GM12891 (cell line): Measurements from ENCODE around the gene MAP2K2.
A peak's percentile ranks its signal among the peaks of the same experiment; 100 is the strongest.

Experiments
- DNase-seq: peaks from one replicate; pipeline ENCODE4 v3.0.0; 2011; ENCODE audit warnings: low spot score; ENCODE audit not compliant: insufficient read length
- FAIRE-seq: peaks from 2 replicates; lab custom pipeline; 2011; peaks lifted over from hg19 to GRCh38; lab: Jason Lieb, UNC
- PAX5 ChIP-seq: IDR thresholded peaks from 2 replicates; pipeline ENCODE4 v1.6.1; 2011; ENCODE audit warnings: low read length, moderate library complexity, mild to moderate bottlenecking; ENCODE audit not compliant: insufficient read depth, severe bottlenecking
- POLR2A ChIP-seq: IDR thresholded peaks from 2 replicates; pipeline ENCODE4 v1.6.1; 2011; ENCODE audit warnings: low read depth, low read length, control low read depth
- POLR2AphosphoS5 ChIP-seq: IDR thresholded peaks from 2 replicates; pipeline ENCODE4 v1.6.1; 2011; ENCODE audit warnings: low read depth, low read length, control low read depth
- POU2F2 ChIP-seq: IDR thresholded peaks from 2 replicates; pipeline ENCODE4 v1.6.1; 2011; ENCODE audit warnings: low read depth, mild to moderate bottlenecking, control low read depth, low read length, moderate library complexity
- SPI1 ChIP-seq: IDR thresholded peaks from 2 replicates; pipeline ENCODE4 v1.6.1; 2011; ENCODE audit warnings: low read depth, low read length, control low read depth
- TAF1 ChIP-seq: IDR thresholded peaks from 2 replicates; pipeline ENCODE4 v1.6.1; 2011; ENCODE audit warnings: low read depth, low read length, control low read depth

The MAP2K2 gene

DNA sequence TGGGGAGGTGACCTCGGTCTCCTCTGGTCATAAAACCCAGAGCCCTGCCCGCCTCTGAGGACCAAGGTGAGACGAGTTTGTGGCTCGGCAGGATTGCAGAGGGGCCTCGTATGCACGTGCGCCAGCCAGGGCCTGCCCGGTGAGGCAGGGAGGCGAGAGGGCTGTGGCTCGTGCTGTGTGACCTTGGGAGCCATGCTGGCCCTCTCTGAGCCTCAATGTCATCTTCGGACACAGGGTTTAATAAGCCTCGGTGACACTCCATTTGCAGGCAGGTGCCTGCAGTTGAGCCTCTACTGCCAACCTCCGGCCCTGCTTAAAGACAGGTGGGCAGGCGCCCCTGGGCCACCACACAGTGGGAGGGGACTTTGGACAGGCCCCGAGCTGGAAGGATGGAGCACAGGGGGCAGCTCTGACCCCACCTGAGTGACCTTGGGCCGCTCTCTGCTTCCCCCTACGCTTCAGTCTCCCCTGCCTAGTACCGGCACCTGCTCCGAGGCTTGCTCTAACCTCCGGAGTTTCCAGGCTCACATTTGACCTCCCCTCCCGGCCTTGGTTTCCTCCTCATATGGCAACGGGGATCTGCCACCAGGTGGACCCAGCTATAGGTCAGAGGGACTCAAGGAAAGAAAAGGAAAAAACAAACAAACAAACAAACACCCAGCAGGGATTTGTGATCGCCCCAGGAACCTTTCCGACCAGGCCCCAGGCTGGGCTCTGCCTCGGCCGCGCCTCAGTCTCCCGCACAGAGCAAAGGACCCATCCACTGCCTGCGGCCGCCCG, 60.4 kb downstream of the MAP2K2 start:
- TF ChIP-seq SPI1: no peak
- no peak for TF ChIP-seq POU2F2
- TF ChIP-seq POLR2A: no peak
- TF ChIP-seq POLR2AphosphoS5: no peak
- no peak for TF ChIP-seq TAF1
- TF ChIP-seq PAX5: no peak
- DNase-seq (no peak), FAIRE-seq (peak; percentile 5)

DNA sequence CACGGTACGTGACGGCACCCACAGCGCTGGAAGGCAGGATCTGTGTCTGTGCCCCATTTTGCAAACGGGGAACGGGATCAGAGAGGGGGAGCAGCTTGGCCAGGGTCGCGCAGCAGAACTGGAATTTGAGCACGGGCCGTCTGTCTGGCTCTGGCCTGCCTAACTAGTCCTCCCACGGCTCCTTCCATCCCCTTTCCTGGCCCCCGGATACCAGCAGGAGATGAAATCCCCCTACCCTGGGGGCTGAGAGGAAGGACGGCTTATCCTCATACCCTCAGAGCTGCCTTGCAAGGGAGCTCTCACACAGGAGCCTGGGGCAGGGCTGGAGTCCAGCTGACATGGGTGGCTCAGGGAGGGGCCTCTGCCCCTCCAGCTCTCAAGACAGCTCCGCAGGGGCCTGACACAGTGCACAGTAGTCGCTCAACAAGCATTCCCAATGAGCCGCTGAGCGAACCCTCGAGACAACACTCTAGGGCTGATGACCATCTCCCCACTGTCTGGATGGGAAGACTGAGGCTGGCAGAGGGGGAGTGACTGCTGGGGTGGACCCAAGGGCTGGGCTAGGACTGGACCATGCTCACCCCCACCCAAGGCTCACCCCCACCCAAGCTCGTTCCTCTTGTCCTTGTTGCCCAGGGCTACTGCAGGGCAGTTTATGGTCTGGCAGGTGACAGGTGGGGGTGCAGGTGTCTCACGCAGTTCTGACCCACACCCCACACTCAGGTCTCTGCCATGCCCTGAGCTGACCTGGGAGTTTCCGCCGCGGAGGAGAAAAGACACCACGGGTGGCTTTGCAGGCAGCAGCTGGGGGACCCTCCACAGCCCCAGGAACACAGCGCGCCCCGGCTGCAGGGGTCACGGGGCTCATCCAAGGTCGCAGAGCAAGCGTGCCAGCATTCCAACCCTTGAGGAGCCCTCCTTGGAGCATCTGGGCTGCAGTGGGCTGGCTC, 61.2 kb downstream of the MAP2K2 start:
- DNase-seq (no peak), FAIRE-seq (peak; percentile 43)
- TF ChIP-seq POLR2A (peak; percentile 13; the same call in 1 of the 2 replicates), TAF1 (no peak)

DNA sequence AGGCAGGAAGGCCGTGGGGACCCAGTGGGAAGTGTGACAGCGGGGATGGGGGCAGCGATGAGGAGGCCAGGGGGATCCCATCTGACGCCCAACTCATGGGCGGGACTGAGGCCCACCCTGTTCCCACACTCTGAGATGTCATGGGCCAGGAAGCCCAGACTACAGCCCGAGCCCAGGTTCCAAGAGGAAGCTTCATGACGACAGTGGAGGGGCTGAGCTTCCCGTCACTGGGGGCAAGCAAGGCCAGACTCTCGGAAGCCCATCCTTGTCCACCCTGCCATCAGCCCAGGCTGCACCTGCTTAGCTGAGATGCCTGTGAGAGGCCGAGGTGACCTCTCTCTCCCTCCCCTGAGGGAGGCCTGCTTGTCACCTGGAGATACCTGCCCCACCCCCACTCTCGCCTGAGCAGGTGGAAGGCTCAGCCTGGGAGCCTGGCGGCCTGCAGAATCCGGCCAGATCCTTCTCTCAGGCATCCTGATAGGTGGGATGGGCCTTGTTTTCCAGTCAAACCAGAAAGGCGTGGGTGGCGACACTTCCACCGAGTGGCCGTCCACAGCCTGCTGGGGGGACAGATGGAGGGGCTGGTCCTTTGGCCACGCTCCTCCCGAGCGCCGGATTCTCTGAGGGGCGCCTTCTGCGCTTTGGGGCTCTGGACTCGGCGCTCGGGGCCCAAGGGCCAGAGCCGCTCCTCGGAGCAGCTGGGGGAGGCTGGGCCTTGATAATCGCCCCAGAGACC, 62.1 kb downstream of the MAP2K2 start:
- TF ChIP-seq POLR2AphosphoS5: no peak; the same call in 1 of the 2 replicates
- TF ChIP-seq POLR2A: no peak
- TF ChIP-seq SPI1: no peak
- no peak; the same call in 1 of the 2 replicates for TF ChIP-seq POU2F2
- no peak for TF ChIP-seq PAX5
- no peak for TF ChIP-seq TAF1
- FAIRE-seq (no peak), DNase-seq (no peak)

DNA sequence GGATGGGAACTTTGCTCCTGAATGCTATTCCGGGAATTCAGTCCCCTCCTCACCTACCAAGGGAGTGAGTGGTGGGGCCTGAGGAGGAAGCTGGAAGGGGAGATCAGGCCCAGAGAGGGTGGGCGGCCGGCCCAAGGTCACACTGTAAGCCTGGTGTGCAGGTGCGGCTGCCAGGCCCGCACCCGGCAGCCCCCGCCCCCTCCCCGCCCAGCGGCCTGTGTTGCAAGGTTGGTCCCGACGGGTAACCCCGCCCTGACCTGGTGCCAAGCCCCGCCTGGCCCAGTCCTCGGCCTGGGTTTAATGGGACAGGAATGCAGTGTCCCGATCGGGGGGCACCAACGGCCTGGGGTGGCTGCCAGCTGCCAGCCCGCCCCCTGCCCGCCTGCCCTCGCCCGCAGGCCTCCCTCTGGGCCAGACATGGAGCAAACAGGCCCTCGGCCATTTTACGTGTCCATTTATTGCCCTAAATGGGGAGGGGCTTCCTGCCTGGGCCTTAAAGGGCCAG, 62.7 kb downstream of the MAP2K2 start:
- DNase-seq (no peak), FAIRE-seq (no peak)
- TF ChIP-seq POLR2A (no peak), SPI1 (no peak), PAX5 (no peak), POLR2AphosphoS5 (no peak), TAF1 (no peak), POU2F2 (no peak)

DNA sequence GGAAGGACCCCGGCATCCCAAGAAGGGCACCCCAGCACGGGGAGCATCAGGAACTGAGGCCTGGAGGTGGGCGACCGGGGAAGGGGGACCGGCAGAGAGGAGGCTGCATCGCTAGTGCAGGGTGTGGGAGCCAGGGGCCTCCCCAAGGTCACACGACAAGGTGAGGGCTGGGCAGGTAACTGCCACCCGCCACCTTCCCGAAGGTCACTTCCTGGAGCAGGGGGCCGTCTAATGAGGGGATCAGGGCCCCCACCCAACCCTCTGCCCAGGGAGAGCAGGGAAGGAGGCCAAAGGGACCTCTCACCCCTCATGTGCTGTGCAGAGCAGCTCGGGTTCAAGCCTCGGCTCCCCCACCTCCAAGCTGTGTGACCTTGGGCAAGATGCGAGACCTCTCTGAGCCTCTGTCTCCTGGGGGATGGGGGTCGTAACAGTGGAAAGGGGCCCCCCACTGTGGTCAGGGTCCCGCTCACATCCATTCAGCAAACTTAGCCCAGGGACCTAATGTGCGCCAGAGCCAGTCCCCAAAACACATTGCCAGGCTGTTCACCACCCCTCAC, 63.2 kb downstream of the MAP2K2 start:
- FAIRE-seq: no peak
- no peak for DNase-seq
- TF ChIP-seq POLR2AphosphoS5 (0 out of 2 replicates have a peak, but pooled peaks have one; percentile 41), TAF1 (no peak), POLR2A (peak; percentile 32; the same call in 1 of the 2 replicates)

DNA sequence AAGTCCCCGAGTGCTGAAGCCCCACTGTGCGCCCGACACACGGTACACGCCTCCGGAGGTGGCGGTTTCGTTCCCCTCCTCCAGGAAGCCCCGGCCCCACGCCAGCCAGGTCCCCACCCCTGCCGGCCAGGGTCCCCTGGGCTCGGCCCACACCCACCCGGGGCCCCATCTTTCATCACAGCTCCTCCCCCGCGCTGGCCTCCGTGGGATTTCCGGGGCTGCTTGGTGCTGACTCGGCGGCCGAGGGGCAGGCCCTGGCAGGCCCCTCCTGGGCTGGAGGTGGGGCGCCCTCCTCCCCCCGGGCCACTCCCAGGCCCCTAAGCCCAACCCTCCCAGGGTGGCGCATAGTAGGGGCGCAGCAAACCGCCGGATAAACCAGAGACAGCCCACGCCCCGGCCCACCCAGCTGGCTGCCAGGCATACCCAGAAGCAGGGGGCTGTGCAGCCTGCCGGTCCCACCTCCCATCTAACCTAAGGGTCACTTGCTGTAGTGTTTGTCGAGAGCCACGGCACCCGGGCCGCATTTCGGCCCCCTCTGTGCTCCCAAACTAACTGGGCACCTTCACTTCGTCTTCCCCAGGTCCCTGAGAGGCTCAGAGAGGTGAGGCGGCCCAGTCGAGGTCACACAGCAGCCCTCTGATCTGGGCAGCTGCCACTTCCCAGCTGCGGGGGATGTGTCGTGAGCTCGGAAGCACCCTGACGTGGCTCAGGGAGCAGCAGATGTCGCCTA, 63.9 kb downstream of the MAP2K2 start:
- FAIRE-seq (no peak), DNase-seq (no peak)
- no peak for TF ChIP-seq POU2F2

DNA sequence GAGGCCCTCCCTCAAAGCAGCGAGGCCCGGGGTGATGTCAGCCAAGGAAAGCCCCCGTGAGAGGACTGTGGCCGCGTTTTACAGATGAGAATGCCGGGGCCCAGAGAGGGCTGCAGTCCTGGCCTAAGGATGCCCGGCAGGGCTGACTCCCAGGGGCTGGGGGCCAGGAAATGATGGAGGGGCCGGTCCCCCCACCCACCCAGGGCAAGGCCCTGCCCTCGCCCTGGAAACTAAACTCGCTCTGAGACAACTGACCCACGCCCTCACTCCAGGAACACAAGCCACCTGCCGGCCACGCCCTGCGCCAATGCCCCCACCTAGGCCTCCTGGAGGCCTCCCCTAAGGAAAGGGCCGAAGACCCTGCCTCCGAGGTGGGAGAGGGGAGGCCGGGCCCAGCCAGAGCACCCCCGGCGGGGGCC, 64.5 kb downstream of the MAP2K2 start:
- FAIRE-seq (no peak), DNase-seq (no peak)
- TF ChIP-seq PAX5 (no peak), POU2F2 (no peak), POLR2A (no peak), TAF1 (no peak), POLR2AphosphoS5 (no peak), SPI1 (no peak)

DNA sequence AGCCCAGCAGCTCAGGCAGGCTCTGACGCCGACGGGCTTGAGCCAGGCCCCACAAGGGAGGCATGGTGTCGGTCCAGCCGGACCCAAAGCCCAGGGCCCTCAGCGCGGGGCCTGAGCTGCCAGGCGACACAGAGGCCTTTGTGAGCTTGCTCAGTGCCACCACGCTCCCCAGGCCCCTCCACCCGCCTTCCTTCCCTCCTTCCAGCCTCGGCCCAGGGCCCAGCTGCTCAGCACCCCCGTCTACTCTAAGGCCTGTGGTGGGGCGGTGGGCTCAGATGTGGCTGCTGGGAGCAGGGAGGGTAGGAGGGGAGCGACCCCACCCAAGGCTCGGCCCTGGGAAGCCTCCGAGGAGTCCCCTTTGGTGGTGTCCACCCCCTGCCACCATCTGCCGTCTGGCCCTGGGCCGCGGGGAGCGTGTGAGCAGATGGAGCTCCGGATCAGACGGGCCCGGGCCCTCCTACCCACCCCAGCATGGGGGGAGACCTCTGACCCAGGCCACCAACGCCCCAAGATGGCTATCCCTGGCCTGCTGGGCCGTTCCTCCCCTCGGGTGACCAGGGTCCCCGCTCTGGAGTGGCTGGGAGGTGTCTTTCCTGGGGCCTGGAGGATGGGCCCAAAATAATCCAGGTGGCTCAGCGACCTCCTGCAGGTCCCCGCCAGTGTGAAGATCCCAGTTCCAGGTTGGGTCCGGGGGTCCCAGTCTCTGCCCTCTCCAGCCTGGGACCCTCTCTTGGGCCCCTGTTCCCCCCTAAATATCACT, 65.0 kb downstream of the MAP2K2 start:
- DNase-seq (no peak), FAIRE-seq (no peak)
- TF ChIP-seq POU2F2: no peak
- no peak for TF ChIP-seq TAF1
- TF ChIP-seq POLR2A: no peak
- TF ChIP-seq PAX5: no peak
- no peak for TF ChIP-seq SPI1
